Measurements from ENCODE around the gene PNPLA6.

GRCh38 chr19:7515645-7516151, 19.8 kb upstream of the PNPLA6 start, which contains the start of gene ZNF358:
- TF ChIP-seq POLR2AphosphoS5 (IDR thresholded peaks at IDR 0.05; ENCODE audit: low read depth, low read length): no peak
- TF ChIP-seq, protein P1, sequence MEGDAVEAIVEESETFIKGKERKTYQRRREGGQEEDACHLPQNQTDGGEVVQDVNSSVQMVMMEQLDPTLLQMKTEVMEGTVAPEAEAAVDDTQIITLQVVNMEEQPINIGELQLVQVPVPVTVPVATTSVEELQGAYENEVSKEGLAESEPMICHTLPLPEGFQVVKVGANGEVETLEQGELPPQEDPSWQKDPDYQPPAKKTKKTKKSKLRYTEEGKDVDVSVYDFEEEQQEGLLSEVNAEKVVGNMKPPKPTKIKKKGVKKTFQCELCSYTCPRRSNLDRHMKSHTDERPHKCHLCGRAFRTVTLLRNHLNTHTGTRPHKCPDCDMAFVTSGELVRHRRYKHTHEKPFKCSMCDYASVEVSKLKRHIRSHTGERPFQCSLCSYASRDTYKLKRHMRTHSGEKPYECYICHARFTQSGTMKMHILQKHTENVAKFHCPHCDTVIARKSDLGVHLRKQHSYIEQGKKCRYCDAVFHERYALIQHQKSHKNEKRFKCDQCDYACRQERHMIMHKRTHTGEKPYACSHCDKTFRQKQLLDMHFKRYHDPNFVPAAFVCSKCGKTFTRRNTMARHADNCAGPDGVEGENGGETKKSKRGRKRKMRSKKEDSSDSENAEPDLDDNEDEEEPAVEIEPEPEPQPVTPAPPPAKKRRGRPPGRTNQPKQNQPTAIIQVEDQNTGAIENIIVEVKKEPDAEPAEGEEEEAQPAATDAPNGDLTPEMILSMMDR (IDR thresholded peaks at IDR 0.05): no peak

All from Panc1 (cell line).